Nephron (organoid): ENCODE data around the gene CCDC107.
"Not testable (repeated sequence)": the region's sequence is repeated elsewhere in the genome, so short reads cannot be mapped to it uniquely, and the experiment has no call there.

ENCODE experiments used
- H3K27ac Mint-ChIP-seq, 3 experiments: 2 replicates each; pipeline ENCODE4 v1.8.0; 2020; ENCODE audit warnings: mixed read lengths in 3 of 3, mild to moderate bottlenecking in 2 of 3, moderate library complexity in 1 of 3
- H3K27me3 Mint-ChIP-seq: 2 replicates; pipeline ENCODE4 v1.8.0; 2021; ENCODE audit warnings: low read depth, mild to moderate bottlenecking, moderate library complexity, mixed read lengths
- H3K36me3 Mint-ChIP-seq: 2 replicates; pipeline ENCODE4 v1.8.0; 2020; ENCODE audit warnings: low read depth, mixed read lengths
- H3K4me1 Mint-ChIP-seq: 2 replicates; pipeline ENCODE4 v1.8.0; 2020; ENCODE audit warnings: mixed read lengths
- H3K4me3 Mint-ChIP-seq, 3 experiments: 2 replicates each; pipeline ENCODE4 v1.8.0; 2020; ENCODE audit warnings: mild to moderate bottlenecking in 3 of 3, mixed read lengths in 3 of 3, moderate library complexity in 2 of 3
- H3K9me3 Mint-ChIP-seq: 2 replicates; pipeline ENCODE4 v1.8.0; 2020; ENCODE audit warnings: mixed read lengths
- TF ChIP-seq, protein P1 (sequence below), 3 experiments: fragments of 200-600 bp; sonication (generic); IDR thresholded peaks; one replicate each; pipeline ENCODE4 v1.5.0; 2021; ENCODE audit warnings: antibody characterized with exemption in 3 of 3; ENCODE audit not compliant: unreplicated experiment in 3 of 3

The CCDC107 gene, protein sequence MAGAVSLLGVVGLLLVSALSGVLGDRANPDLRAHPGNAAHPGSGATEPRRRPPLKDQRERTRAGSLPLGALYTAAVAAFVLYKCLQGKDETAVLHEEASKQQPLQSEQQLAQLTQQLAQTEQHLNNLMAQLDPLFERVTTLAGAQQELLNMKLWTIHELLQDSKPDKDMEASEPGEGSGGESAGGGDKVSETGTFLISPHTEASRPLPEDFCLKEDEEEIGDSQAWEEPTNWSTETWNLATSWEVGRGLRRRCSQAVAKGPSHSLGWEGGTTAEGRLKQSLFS

DNA sequence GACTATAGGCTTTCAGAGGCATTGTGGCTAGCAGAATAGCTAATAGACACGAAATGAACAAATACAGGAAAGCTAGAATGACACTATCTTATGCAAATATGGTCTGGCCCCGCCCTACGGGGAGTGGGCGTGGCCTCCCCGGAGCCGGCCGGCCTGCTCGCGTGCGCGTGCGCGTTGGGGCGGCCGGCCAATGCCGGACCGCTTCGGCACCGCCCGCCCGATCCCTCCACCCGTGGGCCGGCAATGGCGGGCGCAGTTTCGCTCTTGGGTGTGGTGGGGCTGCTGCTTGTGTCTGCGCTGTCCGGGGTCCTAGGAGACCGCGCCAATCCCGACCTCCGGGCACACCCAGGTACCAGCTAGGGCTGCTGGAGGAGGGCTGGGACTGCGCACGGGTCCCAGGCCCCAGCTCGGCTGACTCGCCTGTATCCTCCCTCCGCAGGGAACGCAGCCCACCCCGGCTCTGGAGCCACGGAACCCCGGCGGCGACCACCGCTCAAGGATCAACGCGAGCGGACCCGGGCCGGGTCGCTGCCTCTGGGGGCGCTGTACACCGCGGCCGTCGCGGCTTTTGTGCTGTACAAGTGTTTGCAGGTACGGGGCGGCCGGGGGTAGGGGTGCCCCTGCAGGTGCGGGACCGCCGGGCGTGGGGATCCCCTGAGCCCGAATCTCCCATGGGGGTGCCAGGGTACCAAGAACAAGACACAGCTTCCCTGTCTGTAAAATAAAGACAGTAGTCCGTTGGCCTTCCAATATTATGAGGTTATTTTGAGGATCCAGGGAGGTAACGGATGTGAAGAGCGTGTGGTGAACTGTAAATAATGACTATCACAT, at the start of gene CCDC107:
TSS of gene CCDC107 (plus strand) at position 156 of the 831 bp plus-strand sequence. CDS start at position 244, 88 bp downstream.
- Mint-ChIP-seq H3K9me3 (no peaks in the 10 kb centered on the region), H3K27me3 (peaks cover 5% of the 10 kb centered on the region), H3K27ac (peak within 1 kb of the TSS; percentile 99), H3K4me3 (peak within 1 kb of the TSS; percentile 78 to 88 (median 84)), H3K4me1 (peaks cover 50% of the 10 kb centered on the region), H3K36me3 (peaks cover 28% of the 10 kb centered on the region)
- TF ChIP-seq, protein P1, sequence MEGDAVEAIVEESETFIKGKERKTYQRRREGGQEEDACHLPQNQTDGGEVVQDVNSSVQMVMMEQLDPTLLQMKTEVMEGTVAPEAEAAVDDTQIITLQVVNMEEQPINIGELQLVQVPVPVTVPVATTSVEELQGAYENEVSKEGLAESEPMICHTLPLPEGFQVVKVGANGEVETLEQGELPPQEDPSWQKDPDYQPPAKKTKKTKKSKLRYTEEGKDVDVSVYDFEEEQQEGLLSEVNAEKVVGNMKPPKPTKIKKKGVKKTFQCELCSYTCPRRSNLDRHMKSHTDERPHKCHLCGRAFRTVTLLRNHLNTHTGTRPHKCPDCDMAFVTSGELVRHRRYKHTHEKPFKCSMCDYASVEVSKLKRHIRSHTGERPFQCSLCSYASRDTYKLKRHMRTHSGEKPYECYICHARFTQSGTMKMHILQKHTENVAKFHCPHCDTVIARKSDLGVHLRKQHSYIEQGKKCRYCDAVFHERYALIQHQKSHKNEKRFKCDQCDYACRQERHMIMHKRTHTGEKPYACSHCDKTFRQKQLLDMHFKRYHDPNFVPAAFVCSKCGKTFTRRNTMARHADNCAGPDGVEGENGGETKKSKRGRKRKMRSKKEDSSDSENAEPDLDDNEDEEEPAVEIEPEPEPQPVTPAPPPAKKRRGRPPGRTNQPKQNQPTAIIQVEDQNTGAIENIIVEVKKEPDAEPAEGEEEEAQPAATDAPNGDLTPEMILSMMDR (IDR thresholded peaks at IDR 0.05; ENCODE audit: unreplicated experiment in 3 of 3), result peak; percentile 75 to 86 (median 77)

DNA sequence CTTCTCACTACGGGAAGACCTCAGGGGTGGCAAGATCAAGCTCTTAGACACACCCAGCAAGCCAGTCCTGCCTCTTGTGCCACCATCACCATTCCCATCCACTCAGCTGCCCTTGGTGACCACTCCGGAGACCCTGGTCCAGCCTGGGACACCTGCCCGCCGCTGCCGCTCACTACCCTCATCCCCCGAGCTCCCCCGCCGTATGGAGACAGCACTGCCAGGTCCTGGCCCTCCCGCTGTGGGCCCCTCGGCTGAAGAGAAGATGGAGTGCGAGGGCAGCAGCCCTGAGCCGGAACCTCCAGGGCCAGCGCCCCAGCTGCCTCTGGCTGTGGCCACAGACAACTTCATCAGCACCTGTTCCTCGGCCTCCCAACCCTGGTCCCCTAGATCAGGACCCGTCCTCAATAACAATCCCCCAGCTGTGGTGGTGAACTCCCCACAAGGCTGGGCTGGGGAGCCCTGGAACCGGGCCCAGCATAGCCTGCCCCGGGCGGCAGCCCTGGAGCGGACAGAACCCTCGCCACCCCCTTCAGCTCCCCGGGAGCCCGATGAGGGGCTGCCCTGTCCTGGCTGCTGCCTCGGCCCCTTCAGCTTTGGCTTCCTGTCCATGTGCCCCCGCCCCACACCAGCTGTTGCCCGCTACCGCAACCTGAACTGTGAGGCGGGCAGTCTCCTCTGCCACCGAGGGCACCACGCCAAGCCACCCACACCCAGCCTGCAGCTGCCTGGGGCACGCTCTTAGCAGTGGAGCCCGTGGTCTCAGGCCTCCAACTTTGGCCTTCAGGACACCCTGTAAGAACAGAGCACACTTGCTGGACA, 48.9 kb upstream of the CCDC107 start:
- no peak overlapping the region for H3K27ac Mint-ChIP-seq

DNA sequence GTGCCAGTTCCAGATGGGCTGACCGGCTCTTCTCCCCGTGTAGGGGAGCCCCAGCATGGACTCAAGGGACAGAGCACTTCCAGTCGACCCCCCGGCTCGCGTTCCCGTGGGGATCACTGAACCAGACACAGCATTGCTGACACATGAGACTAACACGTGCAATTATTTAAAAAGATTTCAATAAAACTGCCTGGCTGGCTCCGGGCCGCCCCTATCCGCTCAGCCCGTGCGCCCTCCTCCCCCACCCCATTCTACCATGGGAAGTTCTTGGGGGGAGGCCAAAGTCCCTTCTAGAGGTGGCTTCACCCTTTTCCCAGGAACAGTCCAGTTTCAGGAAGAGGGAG, 48.3 kb upstream of the CCDC107 start:
- H3K36me3 Mint-ChIP-seq, result peaks cover 26% of the 10 kb centered on the region
- peaks cover 16% of the 10 kb centered on the region for H3K4me1 Mint-ChIP-seq
- no peak overlapping the region for H3K27ac Mint-ChIP-seq

More for the DNA sequence above, 48.9 kb upstream of the CCDC107 start:
- Mint-ChIP-seq H3K9me3 (no peaks in the 10 kb centered on the region), H3K36me3 (peaks cover 26% of the 10 kb centered on the region), H3K4me1 (peaks cover 19% of the 10 kb centered on the region), H3K4me3 (peak overlapping the region in 1 of 3 experiments; percentile 53), H3K27me3 (peaks cover 13% of the 10 kb centered on the region)
- TF ChIP-seq, protein P1 (IDR thresholded peaks at IDR 0.05; ENCODE audit: unreplicated experiment in 3 of 3), result no peak

DNA sequence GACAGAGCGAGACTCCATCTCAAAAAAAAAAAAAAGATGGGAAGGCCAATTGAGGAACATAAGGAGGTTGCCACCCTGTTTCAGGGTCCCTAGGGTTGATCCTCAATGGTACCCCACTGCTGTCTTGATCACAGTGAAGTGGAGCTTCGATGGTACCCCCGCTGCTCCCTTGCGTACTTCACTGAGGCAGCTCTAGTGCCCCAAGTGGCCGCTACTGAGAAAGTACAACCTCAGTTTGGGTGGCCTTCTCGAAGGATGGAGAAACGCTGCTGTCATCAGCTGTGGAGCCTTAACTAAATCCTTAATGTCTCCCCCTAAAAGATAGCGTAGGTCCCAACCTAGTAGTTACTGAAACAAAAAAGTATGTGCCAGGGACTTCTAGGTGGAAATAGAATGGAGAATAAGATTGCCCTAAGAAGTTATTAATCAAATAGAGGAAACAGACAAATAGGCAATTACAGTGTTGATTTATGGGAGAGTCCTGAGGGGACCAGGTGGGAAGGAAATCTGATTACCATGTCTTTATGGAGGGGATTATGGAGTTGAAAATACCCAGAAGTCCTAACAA, 46.8 kb upstream of the CCDC107 start:
- TF ChIP-seq, protein P1 (IDR thresholded peaks at IDR 0.05; ENCODE audit: unreplicated experiment in 3 of 3), result peak; percentile 56 to 62 (median 62)
- peaks cover 34% of the 10 kb centered on the region for H3K27me3 Mint-ChIP-seq
- no peak overlapping the region for H3K27ac Mint-ChIP-seq
- peaks cover 18% of the 10 kb centered on the region for H3K4me1 Mint-ChIP-seq
- H3K4me3 Mint-ChIP-seq, result no peak overlapping the region
- H3K9me3 Mint-ChIP-seq, result no peaks in the 10 kb centered on the region
- peaks cover 26% of the 10 kb centered on the region for H3K36me3 Mint-ChIP-seq

More for the DNA sequence above, 48.3 kb upstream of the CCDC107 start:
- TF ChIP-seq, protein P1 (IDR thresholded peaks at IDR 0.05; ENCODE audit: unreplicated experiment in 3 of 3), result no peak
- Mint-ChIP-seq H3K27me3 (peaks cover 19% of the 10 kb centered on the region), H3K4me3 (no peak overlapping the region), H3K9me3 (no peaks in the 10 kb centered on the region)

DNA sequence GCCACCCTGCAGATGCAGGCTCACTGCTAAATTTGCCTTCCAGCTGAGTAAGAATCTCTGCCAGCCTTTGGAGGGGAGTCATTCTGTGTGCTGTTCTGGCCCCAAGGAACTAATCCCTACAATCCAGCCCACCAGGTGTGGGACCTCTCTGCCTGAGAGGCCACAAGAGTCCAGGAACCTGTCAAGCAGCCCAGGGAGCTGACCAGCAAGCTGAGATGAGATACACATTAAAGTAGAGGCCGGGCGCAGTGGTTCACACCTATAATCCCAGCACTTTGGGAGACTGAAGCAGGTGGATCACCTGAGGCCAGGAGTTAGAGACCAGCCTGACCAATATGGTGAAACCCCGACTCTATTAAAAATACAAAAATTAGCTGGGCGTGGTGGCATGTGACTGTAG, 46.0 kb upstream of the CCDC107 start:
- H3K4me3 Mint-ChIP-seq, H3K27ac Mint-ChIP-seq, H3K9me3 Mint-ChIP-seq: not testable (repeated sequence)
- peaks cover 21% of the 10 kb centered on the region for H3K36me3 Mint-ChIP-seq
- peaks cover 40% of the 10 kb centered on the region for H3K27me3 Mint-ChIP-seq
- H3K4me1 Mint-ChIP-seq, result peaks cover 16% of the 10 kb centered on the region
